Thyroid gland (tissue), 4 donors: ENCODE results near the gene GPR83. TPM values are rescaled to one million over a fixed set of nuclear protein-coding genes. Genes with fewer than 3 reads are reported as not detected.

ENCODE experiments used
- DNase-seq, 2 donors: peaks; one replicate each; pipeline ENCODE4 v3.0.0-alpha.2; 2019
- H3K27ac ChIP-seq, 3 donors: fragments of 200-600 bp; sonication (generic); 1 replicate in 2 of 3; 2 replicates in 1 of 3; pipeline ENCODE4 v1.5.1; 2016 to 2019; ENCODE audit warnings: mild to moderate bottlenecking in 1 of 3, moderate library complexity in 1 of 3
- H3K27me3 ChIP-seq: fragments of 200-600 bp; sonication (generic); one replicate; pipeline ENCODE4 v1.5.1; 2019
- H3K36me3 ChIP-seq, 2 donors: fragments of 200-600 bp; sonication (generic); one replicate each; pipeline ENCODE4 v1.5.1; 2016 to 2019
- H3K4me1 ChIP-seq, 2 donors: fragments of 200-600 bp; sonication (generic); one replicate each; pipeline ENCODE4 v1.5.1; 2017 to 2019
- H3K4me3 ChIP-seq, 3 donors: fragments of 200-600 bp; sonication (generic); replicated peaks in 1 of 3; 1 replicate in 2 of 3; 2 replicates in 1 of 3; pipeline ENCODE4 v1.5.1; 2016; ENCODE audit warnings: mild to moderate bottlenecking in 1 of 3
- H3K9me3 ChIP-seq: fragments of 200-600 bp; sonication (generic); one replicate; pipeline ENCODE4 v1.5.1; 2017
- CTCF ChIP-seq, 6 experiments: fragments of 200-600 bp in 3 of 6; fragments of 450-650 bp in 3 of 6; sonication (generic) in 3 of 6; IDR thresholded peaks; one replicate each; pipeline ENCODE4 v1.5.1; 2016 to 2019; ENCODE audit warnings: antibody characterized with exemption in 6 of 6, mild to moderate bottlenecking in 2 of 6, inconsistent platforms in 1 of 6, moderate library complexity in 1 of 6
- POLR2A ChIP-seq, 2 donors: fragments of 450-650 bp; IDR thresholded peaks; one replicate each; pipeline ENCODE4 v1.6.1; 2017; ENCODE audit warnings: antibody characterized with exemption in 2 of 2, mild to moderate bottlenecking in 2 of 2, moderate library complexity in 1 of 2
- WGBS, 2 donors: methylation state at CpG; one replicate each; pipeline ENCODE4 v1.1.5; 2017; 5-methylcytosine and 5-hydroxymethylcytosine counted together
- intact Hi-C: fragments of 100-400 bp; cut with DNase I; formaldehyde crosslinking; loops from one replicate; pipeline ENCODE4 v1.15.1; 2023
- total RNA-seq, 4 donors: library from RNA; depleted of rRNA; stranded (reverse); fragments of >200 nt; gene quantifications; one replicate each; pipeline ENCODE4 v1.2.3, GENCODE V29; 2016

Gene GPR83
- total RNA-seq, 4 donors from 2014 or later = 0.81 to 9.4 (median 4.4) TPM

GRCh38 chr11:94418123-94418765, 17.0 kb upstream of the GPR83 start:
- TF ChIP-seq POLR2A (IDR thresholded peaks at IDR 0.05) (no peak), CTCF (IDR thresholded peaks at IDR 0.05) (no peak)
- H3K9me3 ChIP-seq = no peaks in the 10 kb centered on the region

GRCh38 chr11:94417386-94417987, 16.3 kb upstream of the GPR83 start:
- peak overlapping the region in 1 of 3 donors; percentile 39 for H3K27ac ChIP-seq
- no peaks in the 10 kb centered on the region for H3K27me3 ChIP-seq
- no peak for DNase-seq
- no peaks in the 10 kb centered on the region for H3K9me3 ChIP-seq
- H3K4me3 ChIP-seq = no peak overlapping the region
- intact Hi-C loops = no loop called here
- peak in 4 of 6 experiments; percentile 51 to 74 (median 69) for TF ChIP-seq CTCF (IDR thresholded peaks at IDR 0.05)
- TF ChIP-seq POLR2A (IDR thresholded peaks at IDR 0.05) = no peak
- H3K36me3 ChIP-seq = no peaks in the 10 kb centered on the region
- 35 to 36% methylated on average over 4 of the region's 4 CpGs for WGBS, 2 donors
- H3K4me1 ChIP-seq = peaks cover 7 to 9% of the 10 kb centered on the region in 2 donors

More at GRCh38 chr11:94418123-94418765, 17.0 kb upstream of the GPR83 start:
- intact Hi-C loops = no loop called here
- no peak for DNase-seq
- WGBS, 2 donors = 69 to 78% methylated on average over 3 of the region's 3 CpGs
- H3K27ac ChIP-seq = peak overlapping the region in 1 of 3 donors; percentile 39
- no peaks in the 10 kb centered on the region for H3K36me3 ChIP-seq
- no peak overlapping the region for H3K4me3 ChIP-seq
- no peaks in the 10 kb centered on the region for H3K27me3 ChIP-seq
- peaks cover 9 to 11% of the 10 kb centered on the region in 2 donors for H3K4me1 ChIP-seq

GRCh38 chr11:94405062-94405833, 4.0 kb upstream of the GPR83 start:
- WGBS, 2 donors = 91 to 95% methylated on average over 4 of the region's 4 CpGs
- no peak overlapping the region for H3K4me3 ChIP-seq
- no peaks in the 10 kb centered on the region for H3K27me3 ChIP-seq
- intact Hi-C loops = no loop called here
- DNase-seq = no peak
- no peak overlapping the region for H3K27ac ChIP-seq
- H3K9me3 ChIP-seq = no peaks in the 10 kb centered on the region
- H3K36me3 ChIP-seq = no peaks in the 10 kb centered on the region
- TF ChIP-seq POLR2A (IDR thresholded peaks at IDR 0.05) = no peak
- no peak for TF ChIP-seq CTCF (IDR thresholded peaks at IDR 0.05)
- peaks cover 0 to 3% of the 10 kb centered on the region in 2 donors for H3K4me1 ChIP-seq

GRCh38 chr11:94402355-94402754, 1.1 kb upstream of the GPR83 start:
- intact Hi-C loops = no loop called here
- H3K36me3 ChIP-seq = no peaks in the 10 kb centered on the region
- peaks cover 0 to 3% of the 10 kb centered on the region in 2 donors for H3K4me1 ChIP-seq
- TF ChIP-seq POLR2A (IDR thresholded peaks at IDR 0.05) (no peak), CTCF (IDR thresholded peaks at IDR 0.05) (no peak)
- H3K9me3 ChIP-seq = no peaks in the 10 kb centered on the region
- DNase-seq = no peak
- no peaks in the 10 kb centered on the region for H3K27me3 ChIP-seq
- H3K4me3 ChIP-seq = no peak overlapping the region
- 31 to 33% methylated on average over 1 of the region's 1 CpG for WGBS, 2 donors
- H3K27ac ChIP-seq = no peak overlapping the region
